GM21515 (cell line): ENCODE measurements around the gene CPED1.
"Not testable (repeated sequence)": the region's sequence is repeated elsewhere in the genome, so short reads cannot be mapped to it uniquely, and the experiment has no call there.

Experiments used
- ATAC-seq: cut with Tn5 transposase; IDR thresholded peaks from one replicate; pipeline ENCODE4 v1.9.1; 2021; ENCODE audit not compliant: unreplicated experiment

Gene CPED1

GRCh38 chr7:120996333-120996987, 7.9 kb downstream of the CPED1 start:
- no peak for ATAC-seq

- no peak for ATAC-seq
Measured at GRCh38 chr7:120996988-120997345, 8.5 kb downstream of the CPED1 start.

- no peak for ATAC-seq
Measured at GRCh38 chr7:120997882-120998474, 9.5 kb downstream of the CPED1 start.

GRCh38 chr7:120998520-120998919, 10.0 kb downstream of the CPED1 start:
- ATAC-seq = no peak

GRCh38 chr7:120998996-120999565, 10.6 kb downstream of the CPED1 start:
- no peak for ATAC-seq

GRCh38 chr7:121000081-121000983, 11.8 kb downstream of the CPED1 start:
- no peak for ATAC-seq

- ATAC-seq = no peak
Measured at GRCh38 chr7:121001234-121001906, 12.9 kb downstream of the CPED1 start.

GRCh38 chr7:121002048-121002756, 13.7 kb downstream of the CPED1 start:
- ATAC-seq = no peak

GRCh38 chr7:121002757-121003200, 14.3 kb downstream of the CPED1 start:
- ATAC-seq = no peak

- ATAC-seq = no peak
Measured at GRCh38 chr7:121003986-121004685, 15.6 kb downstream of the CPED1 start.

GRCh38 chr7:121005058-121005457, 16.5 kb downstream of the CPED1 start:
- not testable (repeated sequence) for ATAC-seq

GRCh38 chr7:121005996-121006584, 17.6 kb downstream of the CPED1 start:
- ATAC-seq = no peak

- no peak for ATAC-seq
Measured at GRCh38 chr7:121006711-121007315, 18.3 kb downstream of the CPED1 start.

- ATAC-seq = no peak
Measured at GRCh38 chr7:121008816-121009215, 20.3 kb downstream of the CPED1 start.

GRCh38 chr7:121011401-121011800, 22.9 kb downstream of the CPED1 start:
- ATAC-seq = no peak

- ATAC-seq = no peak
Measured at GRCh38 chr7:121012170-121012874, 23.8 kb downstream of the CPED1 start.

GRCh38 chr7:121012919-121013318, 24.4 kb downstream of the CPED1 start:
- no peak for ATAC-seq

- no peak for ATAC-seq
Measured at GRCh38 chr7:121015560-121015959, 27.0 kb downstream of the CPED1 start.
